Breast epithelium (tissue), 3 donors: ENCODE results near the gene TECR.

ENCODE experiments used
- POLR2A ChIP-seq: fragments of 450-650 bp; IDR thresholded peaks from one replicate; pipeline ENCODE4 v1.6.1; 2016; ENCODE audit warnings: antibody characterized with exemption, mild to moderate bottlenecking, moderate library complexity
- TF ChIP-seq, protein P1 (sequence below), 3 donors: fragments of 450-650 bp; IDR thresholded peaks; one replicate each; pipeline ENCODE4 v1.5.1; 2016 to 2017; ENCODE audit warnings: antibody characterized with exemption in 3 of 3, mild to moderate bottlenecking in 3 of 3, moderate library complexity in 3 of 3

DNA sequence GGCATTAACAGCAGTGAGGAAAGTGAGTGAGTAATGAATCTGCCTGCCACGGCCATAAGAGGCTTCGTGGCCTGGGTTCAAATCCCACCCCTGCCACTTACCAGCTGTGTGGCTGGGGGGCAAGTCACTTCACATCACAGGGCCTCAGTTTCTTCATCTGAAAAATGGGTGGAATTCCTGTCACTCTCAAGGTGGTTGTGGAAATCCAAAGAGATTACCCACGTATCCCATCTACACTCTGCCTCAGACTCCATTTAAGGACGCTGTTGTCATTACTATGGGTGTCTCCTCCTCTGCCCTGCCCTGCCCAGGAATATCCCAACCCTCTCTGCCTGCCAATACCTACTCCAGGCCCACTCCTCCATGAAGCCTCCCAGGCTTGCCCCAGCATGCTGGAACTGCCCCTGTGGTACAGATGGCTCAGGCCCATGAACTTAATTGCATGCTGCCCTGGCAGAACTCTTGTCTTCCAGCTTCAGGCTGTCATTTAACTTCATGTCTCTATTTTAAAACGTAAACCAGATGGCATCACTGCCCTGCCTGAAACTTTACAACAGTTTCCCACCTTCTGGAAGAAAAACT, 36.5 kb upstream of the TECR start:
- TF ChIP-seq, protein P1, sequence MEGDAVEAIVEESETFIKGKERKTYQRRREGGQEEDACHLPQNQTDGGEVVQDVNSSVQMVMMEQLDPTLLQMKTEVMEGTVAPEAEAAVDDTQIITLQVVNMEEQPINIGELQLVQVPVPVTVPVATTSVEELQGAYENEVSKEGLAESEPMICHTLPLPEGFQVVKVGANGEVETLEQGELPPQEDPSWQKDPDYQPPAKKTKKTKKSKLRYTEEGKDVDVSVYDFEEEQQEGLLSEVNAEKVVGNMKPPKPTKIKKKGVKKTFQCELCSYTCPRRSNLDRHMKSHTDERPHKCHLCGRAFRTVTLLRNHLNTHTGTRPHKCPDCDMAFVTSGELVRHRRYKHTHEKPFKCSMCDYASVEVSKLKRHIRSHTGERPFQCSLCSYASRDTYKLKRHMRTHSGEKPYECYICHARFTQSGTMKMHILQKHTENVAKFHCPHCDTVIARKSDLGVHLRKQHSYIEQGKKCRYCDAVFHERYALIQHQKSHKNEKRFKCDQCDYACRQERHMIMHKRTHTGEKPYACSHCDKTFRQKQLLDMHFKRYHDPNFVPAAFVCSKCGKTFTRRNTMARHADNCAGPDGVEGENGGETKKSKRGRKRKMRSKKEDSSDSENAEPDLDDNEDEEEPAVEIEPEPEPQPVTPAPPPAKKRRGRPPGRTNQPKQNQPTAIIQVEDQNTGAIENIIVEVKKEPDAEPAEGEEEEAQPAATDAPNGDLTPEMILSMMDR (IDR thresholded peaks at IDR 0.05), result no peak
- TF ChIP-seq POLR2A, result no peak
